ENCODE results near the gene GGT5. TPM values are rescaled to one million over a fixed set of nuclear protein-coding genes. Genes with fewer than 3 reads are reported as not detected.
"Not testable (repeated sequence)": the region's sequence is repeated elsewhere in the genome, so short reads cannot be mapped to it uniquely, and the experiment has no call there.

Gene GGT5
- total RNA-seq, 1 donor from 2014 or later = 1.3 TPM

- no peak for TF ChIP-seq CTCF (conservative IDR thresholded peaks at IDR 0.05; ENCODE audit: low read depth, low read length)
Measured at GRCh38 chr22:24285245-24285644, 40.4 kb upstream of the GGT5 start.

GRCh38 chr22:24284747-24285203 lies 39.9 kb upstream of the GGT5 start:
- DNase-seq (ENCODE audit: low read depth) = no peak
- TF ChIP-seq CTCF (conservative IDR thresholded peaks at IDR 0.05; ENCODE audit: low read depth, low read length) = no peak
- H3K4me3 ChIP-seq (ENCODE audit: low read depth, low read length) = no peak overlapping the region

More at GRCh38 chr22:24285245-24285644, 40.4 kb upstream of the GGT5 start:
- DNase-seq (ENCODE audit: low read depth) = no peak
- H3K4me3 ChIP-seq (ENCODE audit: low read depth, low read length) = no peak overlapping the region

GRCh38 chr22:24282401-24282800 lies 37.5 kb upstream of the GGT5 start:
- H3K4me3 ChIP-seq (ENCODE audit: low read depth, low read length) = no peak overlapping the region
- TF ChIP-seq CTCF (conservative IDR thresholded peaks at IDR 0.05; ENCODE audit: low read depth, low read length) = no peak
- no peak for DNase-seq (ENCODE audit: low read depth)

- H3K4me3 ChIP-seq (ENCODE audit: low read depth, low read length); DNase-seq (ENCODE audit: low read depth): not testable (repeated sequence)
Measured at GRCh38 chr22:24280363-24280762, 35.5 kb upstream of the GGT5 start.

GRCh38 chr22:24274696-24275405 lies 30.0 kb upstream of the GGT5 start:
- TF ChIP-seq CTCF (conservative IDR thresholded peaks at IDR 0.05; ENCODE audit: low read depth, low read length) = peak; percentile 29
- not testable (repeated sequence) for DNase-seq (ENCODE audit: low read depth)
- peak overlapping the region; percentile 6 for H3K4me3 ChIP-seq (ENCODE audit: low read depth, low read length)

GRCh38 chr22:24273906-24274305 lies 29.0 kb upstream of the GGT5 start:
- DNase-seq (ENCODE audit: low read depth); H3K4me3 ChIP-seq (ENCODE audit: low read depth, low read length): not testable (repeated sequence)

GRCh38 chr22:24273031-24273430 lies 28.1 kb upstream of the GGT5 start:
- not testable (repeated sequence) for H3K4me3 ChIP-seq (ENCODE audit: low read depth, low read length); DNase-seq (ENCODE audit: low read depth)

GRCh38 chr22:24271386-24271854 lies 26.5 kb upstream of the GGT5 start:
- DNase-seq (ENCODE audit: low read depth) = no peak
- TF ChIP-seq CTCF (conservative IDR thresholded peaks at IDR 0.05; ENCODE audit: low read depth, low read length) = no peak

More at GRCh38 chr22:24271386-24271854, 26.5 kb upstream of the GGT5 start:
- H3K4me3 ChIP-seq (ENCODE audit: low read depth, low read length) = peak overlapping the region; percentile 99
